ENCODE data around the gene ONECUT2.
"Not testable (repeated sequence)": the region's sequence is repeated elsewhere in the genome, so short reads cannot be mapped to it uniquely, and the experiment has no call there.

- TF ChIP-seq POLR2A (IDR thresholded peaks at IDR 0.05; ENCODE audit: low read length); GATA1 (IDR thresholded peaks at IDR 0.05; ENCODE audit: low read depth, low read length): not testable (repeated sequence)
Measured at GRCh38 chr18:57396831-57397230, 38.3 kb upstream of the ONECUT2 start.

All from erythroblast (primary cell).